COLO668 (cell line): ENCODE measurements around the gene ROPN1B.
A peak's percentile ranks its signal among the peaks of the same experiment; 100 is the strongest.
"Not testable (repeated sequence)": the region's sequence is repeated elsewhere in the genome, so short reads cannot be mapped to it uniquely, and the experiment has no call there.

Experiments
- DNase-seq: peaks from one replicate; lab custom pipeline; 2025; ENCODE audit not compliant: unreplicated experiment; lab: John Stamatoyannopoulos, UW

Gene ROPN1B

GRCh38 chr3:125968701-125969592 lies at the start of gene ROPN1B:
Gene ROPN1B, plus strand, starts transcription at chr3:125969178. Its CDS starts 2,877 bp downstream, at chr3:125972055.
- not testable (repeated sequence) for DNase-seq

GRCh38 chr3:125920191-125920590 lies 48.8 kb upstream of the ROPN1B start:
- not testable (repeated sequence) for DNase-seq

- not testable (repeated sequence) for DNase-seq
These were observed 48.2 kb upstream of the ROPN1B start for GRCh38 chr3:125920751-125921279.

GRCh38 chr3:125921712-125922111 lies 47.3 kb upstream of the ROPN1B start:
- peak; percentile 40 for DNase-seq

GRCh38 chr3:125923324-125924115 lies 45.5 kb upstream of the ROPN1B start:
- DNase-seq, result not testable (repeated sequence)

GRCh38 chr3:125924276-125924675 lies 44.7 kb upstream of the ROPN1B start:
- DNase-seq, result not testable (repeated sequence)

GRCh38 chr3:125925727-125926126 lies 43.3 kb upstream of the ROPN1B start:
- not testable (repeated sequence) for DNase-seq

GRCh38 chr3:125928771-125929545 lies 40.0 kb upstream of the ROPN1B start:
- DNase-seq, result peak; percentile 60

- not testable (repeated sequence) for DNase-seq
These were observed 39.2 kb upstream of the ROPN1B start for GRCh38 chr3:125929765-125930164.

GRCh38 chr3:125931355-125931880 lies 37.6 kb upstream of the ROPN1B start:
- DNase-seq, result not testable (repeated sequence)

- not testable (repeated sequence) for DNase-seq
These were observed 35.4 kb upstream of the ROPN1B start for GRCh38 chr3:125933397-125934173.

- DNase-seq, result peak; percentile 52
These were observed 33.6 kb upstream of the ROPN1B start for GRCh38 chr3:125935252-125935874.

GRCh38 chr3:125936210-125936815 lies 32.7 kb upstream of the ROPN1B start:
- peak; percentile 12 for DNase-seq

GRCh38 chr3:125936891-125937290 lies 32.1 kb upstream of the ROPN1B start:
- not testable (repeated sequence) for DNase-seq

GRCh38 chr3:125947806-125948205 lies 21.2 kb upstream of the ROPN1B start:
- not testable (repeated sequence) for DNase-seq

- not testable (repeated sequence) for DNase-seq
These were observed 20.1 kb upstream of the ROPN1B start for GRCh38 chr3:125948901-125949300.

- DNase-seq, result not testable (repeated sequence)
These were observed 17.8 kb upstream of the ROPN1B start for GRCh38 chr3:125951176-125951575.

- not testable (repeated sequence) for DNase-seq
These were observed 12.0 kb upstream of the ROPN1B start for GRCh38 chr3:125957020-125957419.
